HL-60 (cell line): ENCODE measurements around the gene POGK.

Source experiments
- CTCF ChIP-seq: IDR thresholded peaks from one replicate; pipeline ENCODE4 v1.5.1; 2011; ENCODE audit warnings: low read length, control low read depth, inconsistent platforms; ENCODE audit not compliant: insufficient read depth
- GABPA ChIP-seq: IDR thresholded peaks from 2 replicates; pipeline ENCODE4 v1.6.1; 2012; ENCODE audit warnings: low read depth
- POLR2AphosphoS5 ChIP-seq: IDR thresholded peaks from 2 replicates; pipeline ENCODE4 v1.6.1; 2012; ENCODE audit warnings: low read depth
- REST ChIP-seq: IDR thresholded peaks from 2 replicates; pipeline ENCODE4 v1.6.1; 2012; ENCODE audit warnings: low read depth; ENCODE audit not compliant: insufficient replicate concordance
- SPI1 ChIP-seq: IDR thresholded peaks from 2 replicates; pipeline ENCODE4 v1.6.1; 2012; ENCODE audit warnings: low read depth, mild to moderate bottlenecking, borderline replicate concordance

GRCh38 chr1:166813508-166814223 is 25.6 kb upstream of the POGK start:
- TF ChIP-seq CTCF: no peak
- no peak for TF ChIP-seq GABPA
- no peak for TF ChIP-seq SPI1
- TF ChIP-seq POLR2AphosphoS5: no peak
- no peak for TF ChIP-seq REST
